GM18861 (cell line): ENCODE results near the gene PLEKHM2.
"Not testable (repeated sequence)": the region's sequence is repeated elsewhere in the genome, so short reads cannot be mapped to it uniquely, and the experiment has no call there.

Experiments
- ATAC-seq: cut with Tn5 transposase; IDR thresholded peaks from one replicate; pipeline ENCODE4 v1.9.1; 2021; ENCODE audit not compliant: unreplicated experiment

Gene PLEKHM2, protein sequence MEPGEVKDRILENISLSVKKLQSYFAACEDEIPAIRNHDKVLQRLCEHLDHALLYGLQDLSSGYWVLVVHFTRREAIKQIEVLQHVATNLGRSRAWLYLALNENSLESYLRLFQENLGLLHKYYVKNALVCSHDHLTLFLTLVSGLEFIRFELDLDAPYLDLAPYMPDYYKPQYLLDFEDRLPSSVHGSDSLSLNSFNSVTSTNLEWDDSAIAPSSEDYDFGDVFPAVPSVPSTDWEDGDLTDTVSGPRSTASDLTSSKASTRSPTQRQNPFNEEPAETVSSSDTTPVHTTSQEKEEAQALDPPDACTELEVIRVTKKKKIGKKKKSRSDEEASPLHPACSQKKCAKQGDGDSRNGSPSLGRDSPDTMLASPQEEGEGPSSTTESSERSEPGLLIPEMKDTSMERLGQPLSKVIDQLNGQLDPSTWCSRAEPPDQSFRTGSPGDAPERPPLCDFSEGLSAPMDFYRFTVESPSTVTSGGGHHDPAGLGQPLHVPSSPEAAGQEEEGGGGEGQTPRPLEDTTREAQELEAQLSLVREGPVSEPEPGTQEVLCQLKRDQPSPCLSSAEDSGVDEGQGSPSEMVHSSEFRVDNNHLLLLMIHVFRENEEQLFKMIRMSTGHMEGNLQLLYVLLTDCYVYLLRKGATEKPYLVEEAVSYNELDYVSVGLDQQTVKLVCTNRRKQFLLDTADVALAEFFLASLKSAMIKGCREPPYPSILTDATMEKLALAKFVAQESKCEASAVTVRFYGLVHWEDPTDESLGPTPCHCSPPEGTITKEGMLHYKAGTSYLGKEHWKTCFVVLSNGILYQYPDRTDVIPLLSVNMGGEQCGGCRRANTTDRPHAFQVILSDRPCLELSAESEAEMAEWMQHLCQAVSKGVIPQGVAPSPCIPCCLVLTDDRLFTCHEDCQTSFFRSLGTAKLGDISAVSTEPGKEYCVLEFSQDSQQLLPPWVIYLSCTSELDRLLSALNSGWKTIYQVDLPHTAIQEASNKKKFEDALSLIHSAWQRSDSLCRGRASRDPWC

DNA sequence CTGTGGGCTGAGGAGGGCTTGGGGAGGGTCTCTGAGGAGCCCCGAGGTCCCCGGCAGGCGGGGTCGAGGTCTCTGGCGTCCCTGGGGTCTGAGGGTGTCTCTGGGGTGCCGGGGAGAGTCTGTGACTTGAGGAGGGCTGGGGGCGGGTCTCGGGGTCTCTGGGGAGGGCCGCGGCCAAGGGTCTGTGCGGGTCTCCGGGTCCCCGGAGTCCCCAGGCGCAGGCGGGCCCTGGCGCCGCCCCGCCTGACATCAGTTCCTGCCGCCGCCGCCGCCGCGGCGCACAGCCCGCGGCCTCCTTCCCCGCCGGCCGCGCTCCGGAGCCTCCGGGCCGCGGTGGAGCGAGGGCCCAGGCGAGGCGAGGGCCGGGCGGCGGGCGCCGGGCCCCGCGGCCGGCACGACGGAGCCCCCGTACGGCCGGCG, at the start of gene PLEKHM2:
TSS of gene PLEKHM2 (plus strand) at position 279 of the 420 bp plus-strand sequence. CDS start 239 bp downstream, outside the sequence.
- ATAC-seq, result no peak

DNA sequence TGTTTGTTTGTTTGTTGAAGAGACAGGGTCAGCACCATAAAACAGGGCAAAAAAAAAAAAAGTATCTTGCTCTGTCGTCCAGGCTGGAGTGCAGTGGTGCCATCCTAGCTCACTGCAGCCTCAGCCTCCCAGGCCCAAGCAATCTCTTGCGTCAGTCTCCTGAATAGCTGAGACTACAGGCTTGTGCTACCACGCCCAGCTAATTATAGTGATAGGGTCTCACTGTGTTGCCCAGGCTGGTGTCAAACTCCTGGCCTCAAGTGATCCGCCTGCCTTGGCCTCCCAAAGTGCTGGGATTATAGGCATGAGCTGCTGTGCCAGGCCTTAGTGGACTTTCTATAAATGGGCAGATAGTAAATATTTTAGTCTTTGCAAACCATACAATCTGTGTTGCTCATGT, 47.7 kb upstream of the PLEKHM2 start:
- no peak for ATAC-seq

DNA sequence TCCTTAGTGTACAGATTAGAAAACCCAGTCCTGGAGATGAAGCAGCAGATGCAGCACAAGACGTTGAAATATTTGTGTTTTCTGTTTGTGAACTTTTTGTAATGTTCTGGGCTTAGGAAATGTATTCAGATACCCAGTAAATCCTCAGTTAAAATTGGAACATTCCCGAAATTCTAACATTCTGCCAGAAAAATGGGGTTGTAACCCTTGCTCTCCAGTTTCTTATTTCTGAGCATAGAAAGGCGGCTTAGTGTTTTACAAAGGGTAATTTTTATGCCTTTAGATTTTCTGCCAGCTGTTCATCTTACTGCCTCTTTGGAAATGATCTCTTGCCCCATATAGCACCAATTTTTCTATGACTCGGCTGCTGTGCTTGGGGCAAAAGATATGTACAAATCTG, 46.3 kb upstream of the PLEKHM2 start:
- no peak for ATAC-seq

DNA sequence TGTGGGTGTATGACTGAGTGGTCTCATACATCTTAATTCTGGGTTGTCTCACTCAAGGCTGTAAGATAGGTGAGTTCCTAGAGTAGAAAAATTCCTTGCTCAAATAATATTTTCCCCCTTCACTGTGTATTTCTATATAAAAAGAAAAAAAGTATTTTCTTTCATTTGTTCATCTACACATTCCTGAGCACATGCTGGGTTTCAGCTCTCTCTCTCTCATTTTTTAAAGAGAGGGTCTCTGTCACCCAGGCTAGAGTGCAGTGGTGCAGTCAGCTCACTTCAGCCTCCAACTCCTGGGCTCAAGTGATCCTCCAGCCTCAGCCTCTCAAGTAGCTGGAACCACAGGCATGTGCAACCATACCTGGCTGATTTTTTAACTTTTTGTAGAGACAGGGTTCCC, 44.9 kb upstream of the PLEKHM2 start:
- ATAC-seq, result no peak

DNA sequence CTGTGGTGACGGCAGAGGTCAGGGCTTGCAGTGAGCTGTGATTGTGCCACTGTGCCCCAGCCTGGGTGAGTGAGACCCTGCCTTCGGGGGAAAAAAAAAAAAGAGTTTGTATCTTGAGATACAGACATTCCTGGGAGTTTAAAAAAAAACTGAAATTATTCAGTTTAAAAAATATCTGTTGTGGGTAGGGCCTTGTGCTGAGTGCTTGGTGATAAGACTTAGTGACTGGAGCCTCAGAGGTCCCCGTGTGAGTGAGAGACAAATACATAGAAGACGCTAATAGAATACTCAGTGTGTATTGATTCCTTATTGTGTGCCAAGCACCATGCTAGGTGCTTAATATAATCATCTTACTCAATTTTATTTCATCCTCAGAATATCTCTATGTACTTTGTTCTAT, 44.2 kb upstream of the PLEKHM2 start:
- ATAC-seq, result no peak

DNA sequence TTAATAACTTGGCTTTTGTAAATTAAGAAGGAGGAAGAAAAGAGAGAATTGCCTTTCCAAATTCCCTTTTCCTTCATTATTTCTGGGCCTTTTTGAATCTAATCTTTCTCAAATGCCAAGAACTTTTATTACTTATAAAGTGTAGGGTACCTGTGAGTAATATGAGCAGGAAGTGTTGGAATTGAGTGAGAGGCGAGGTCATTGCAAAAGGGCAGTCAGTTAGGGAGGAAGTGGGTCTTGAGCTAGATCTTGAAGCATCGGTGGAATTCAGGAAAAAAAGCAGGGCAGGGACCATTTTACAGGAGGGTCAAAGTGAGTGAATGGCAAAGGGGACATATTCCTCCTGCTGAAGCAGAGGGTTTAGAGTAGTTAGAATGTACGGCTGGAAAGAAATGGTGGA, 43.5 kb upstream of the PLEKHM2 start:
- ATAC-seq, result no peak

DNA sequence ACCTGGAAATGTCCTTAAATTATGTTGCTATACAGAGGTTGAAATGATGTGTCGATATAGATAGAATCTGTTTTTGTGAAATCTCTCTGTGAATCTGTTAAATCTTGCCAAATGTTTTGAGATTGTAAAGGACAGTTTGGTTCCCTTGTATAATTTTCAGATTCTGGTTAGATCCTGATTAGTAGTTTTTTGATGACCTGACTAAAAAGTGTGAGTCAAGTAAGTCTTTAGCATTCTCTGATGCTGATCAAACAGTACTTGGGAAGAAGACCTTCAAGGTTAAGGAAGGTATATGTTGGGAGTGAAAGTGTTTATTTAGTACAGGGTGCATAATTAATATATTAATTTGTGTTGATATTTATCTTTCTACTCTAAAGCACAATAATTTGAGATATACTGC, 34.2 kb upstream of the PLEKHM2 start:
- no peak for ATAC-seq

DNA sequence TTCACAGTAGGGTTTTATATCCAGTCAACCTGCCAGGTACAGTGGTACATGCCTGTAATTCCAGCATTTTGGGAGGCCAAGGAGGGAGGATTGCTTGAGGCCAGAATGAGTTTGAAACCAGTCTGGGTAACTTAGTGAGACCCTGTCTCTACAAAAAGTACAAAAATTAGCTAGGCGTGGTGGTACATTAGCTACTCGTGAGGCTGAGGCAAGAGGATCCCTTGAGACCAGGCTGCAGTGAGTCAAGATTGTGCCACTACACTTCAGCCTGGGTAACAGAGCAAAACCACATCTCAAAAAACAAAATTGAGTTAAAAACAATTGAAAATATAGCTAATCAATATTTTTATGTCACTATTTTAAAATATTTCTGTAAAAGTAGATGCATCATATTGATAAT, 33.7 kb upstream of the PLEKHM2 start:
- ATAC-seq, result no peak

DNA sequence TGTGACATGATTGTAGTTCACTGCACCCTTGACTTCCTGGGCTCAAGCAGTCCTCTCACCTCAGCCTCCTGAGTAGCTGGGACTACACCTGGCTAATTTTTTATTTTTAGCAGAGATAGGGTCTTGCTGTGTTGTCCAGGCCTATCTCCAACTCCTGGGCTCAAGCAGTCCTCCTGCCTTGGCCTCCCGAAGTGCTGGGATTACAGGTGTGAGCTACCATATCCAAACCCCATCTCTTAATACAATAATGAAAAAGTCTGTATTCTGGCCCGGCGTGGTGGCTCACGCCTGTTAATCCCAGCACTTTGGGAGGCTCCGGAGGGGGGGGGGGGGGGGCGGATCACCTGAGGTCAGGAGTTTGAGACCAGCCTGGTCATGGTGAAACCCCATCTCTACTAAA, 32.0 kb upstream of the PLEKHM2 start:
- not testable (repeated sequence) for ATAC-seq

DNA sequence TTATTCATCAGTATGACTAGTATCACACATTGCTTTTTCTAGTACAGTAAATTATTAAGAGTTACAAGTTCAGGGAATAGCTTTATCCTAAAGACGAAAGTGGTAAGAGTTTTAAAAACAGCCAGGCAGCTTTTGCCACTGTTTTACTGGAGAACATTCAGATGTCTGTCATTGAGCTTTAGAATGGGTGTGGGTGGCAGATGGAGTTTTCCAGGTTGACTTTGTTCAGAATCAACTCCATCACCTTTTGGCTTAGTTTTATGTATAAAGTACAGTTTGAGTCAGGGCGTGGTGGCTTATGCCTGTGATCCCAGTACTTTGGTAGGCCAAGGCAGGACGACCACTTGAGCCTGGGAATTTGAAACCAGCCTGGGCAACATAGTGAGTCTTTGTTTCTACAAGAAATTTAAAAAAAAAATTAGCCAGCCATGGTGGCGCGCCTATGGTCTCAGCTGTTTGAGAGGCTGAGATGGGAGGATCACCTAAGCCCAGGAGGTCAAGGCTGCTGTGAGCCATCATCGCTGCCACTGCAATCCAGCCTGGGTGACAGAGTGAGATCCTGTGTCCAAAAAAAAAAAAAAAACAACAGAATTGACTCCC, 29.9 kb upstream of the PLEKHM2 start:
- ATAC-seq, result no peak

DNA sequence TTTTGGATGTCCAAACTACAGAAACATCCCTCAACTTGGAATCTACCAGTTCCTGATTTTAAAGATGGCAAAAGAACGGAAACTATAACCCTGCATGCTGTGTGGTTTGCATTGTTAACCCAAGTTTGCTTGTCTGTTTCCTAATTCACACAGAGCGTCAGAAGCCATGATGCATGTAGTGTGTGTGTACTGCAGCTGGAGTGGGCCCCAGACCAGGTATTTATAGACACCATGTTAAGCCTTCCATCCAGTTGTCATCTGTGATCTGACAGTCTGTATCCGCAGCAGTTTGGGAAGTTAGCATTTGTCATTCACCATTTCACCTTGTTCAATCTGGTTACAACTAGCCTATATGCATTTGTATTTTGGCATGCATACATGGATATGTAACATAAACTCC, 27.7 kb upstream of the PLEKHM2 start:
- no peak for ATAC-seq

DNA sequence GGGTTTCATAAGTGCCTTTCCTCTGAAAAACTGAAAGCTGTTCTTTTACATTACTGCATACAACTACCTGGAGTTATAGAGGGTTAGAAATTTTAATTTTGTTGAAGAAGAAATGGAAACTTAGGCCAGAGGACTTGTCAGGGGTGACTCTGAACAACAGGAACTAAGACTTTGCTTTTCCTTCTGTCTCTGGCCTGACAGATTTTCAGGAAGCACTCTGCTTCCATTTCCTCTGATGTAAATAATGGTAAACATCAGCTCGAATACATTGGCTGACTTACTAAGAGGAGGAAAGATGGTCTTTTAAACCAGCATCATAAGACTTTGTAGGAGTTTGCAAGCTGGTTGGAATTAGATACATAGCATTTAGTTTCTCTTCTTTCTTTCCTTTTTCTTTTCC, 27.1 kb upstream of the PLEKHM2 start:
- no peak for ATAC-seq

DNA sequence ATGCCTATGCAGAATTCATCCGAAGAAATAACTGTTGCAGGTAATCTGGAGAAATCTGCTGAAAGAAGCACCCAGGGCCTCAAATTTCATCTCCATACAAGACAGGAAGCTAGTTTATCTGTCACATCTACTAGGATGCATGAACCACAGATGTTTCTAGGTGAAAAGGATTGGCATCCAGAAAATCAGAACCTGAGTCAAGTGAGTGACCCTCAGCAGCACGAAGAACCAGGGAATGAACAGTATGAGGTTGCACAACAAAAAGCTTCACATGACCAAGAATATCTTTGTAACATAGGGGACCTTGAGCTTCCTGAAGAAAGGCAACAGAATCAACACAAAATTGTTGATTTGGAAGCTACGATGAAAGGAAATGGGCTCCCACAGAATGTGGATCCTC, 24.0 kb upstream of the PLEKHM2 start:
- ATAC-seq, result no peak

DNA sequence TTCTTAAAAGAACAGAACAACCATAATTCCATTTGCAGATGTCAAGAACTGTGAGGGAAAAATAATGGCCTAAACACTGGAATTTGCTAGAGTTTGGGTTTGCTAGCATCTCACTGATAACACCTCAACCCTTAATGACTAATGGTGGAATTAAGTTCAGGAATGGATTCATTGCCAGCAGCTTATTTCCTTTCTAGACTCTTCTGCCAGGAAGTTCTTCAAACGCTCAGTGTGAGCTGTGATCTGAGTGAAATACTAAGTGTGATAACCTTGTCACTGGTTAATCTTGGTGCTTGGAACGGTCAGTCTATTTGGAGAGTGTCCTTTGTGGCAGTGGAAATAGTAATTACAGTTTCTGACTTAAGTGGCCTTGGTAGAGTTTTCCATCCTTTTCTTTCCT, 21.6 kb upstream of the PLEKHM2 start:
- no peak for ATAC-seq

DNA sequence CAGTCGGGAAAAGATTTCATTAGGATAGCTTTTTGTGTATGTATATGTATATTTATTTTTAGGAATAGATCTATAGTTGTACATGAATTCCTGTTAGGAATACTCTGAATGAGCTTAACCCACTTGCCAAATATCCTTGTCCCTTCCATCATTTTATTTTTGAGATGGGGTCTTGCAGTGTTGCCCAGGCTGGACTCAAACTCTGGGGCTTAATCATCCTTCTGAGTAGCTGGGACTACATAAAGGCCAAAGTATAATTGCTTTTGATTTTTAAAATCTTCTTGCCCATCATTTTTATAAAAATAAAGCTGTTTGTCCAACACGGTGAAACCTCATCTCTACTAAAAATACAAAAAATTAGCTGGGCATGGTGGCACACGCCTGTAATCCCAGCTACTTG, 20.2 kb upstream of the PLEKHM2 start:
- ATAC-seq, result no peak

DNA sequence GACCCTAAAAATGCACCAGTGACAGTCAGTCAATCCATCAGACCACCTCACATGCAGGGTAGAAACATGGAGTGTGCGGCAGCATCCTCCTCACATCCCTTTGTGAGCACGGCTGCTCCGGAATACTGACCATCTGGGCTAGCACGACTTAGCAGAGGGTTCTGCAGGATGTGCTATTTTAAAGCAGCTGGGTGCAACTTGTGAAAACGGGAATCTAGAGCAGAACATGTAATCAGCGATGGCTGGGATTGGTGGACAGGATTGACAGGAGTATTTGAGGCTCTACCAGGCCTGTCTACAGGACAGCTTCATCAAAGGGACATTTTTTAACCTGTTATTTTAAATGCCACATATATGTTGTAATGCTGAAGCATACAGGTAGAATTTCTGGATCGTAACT, 16.8 kb upstream of the PLEKHM2 start:
- no peak for ATAC-seq

DNA sequence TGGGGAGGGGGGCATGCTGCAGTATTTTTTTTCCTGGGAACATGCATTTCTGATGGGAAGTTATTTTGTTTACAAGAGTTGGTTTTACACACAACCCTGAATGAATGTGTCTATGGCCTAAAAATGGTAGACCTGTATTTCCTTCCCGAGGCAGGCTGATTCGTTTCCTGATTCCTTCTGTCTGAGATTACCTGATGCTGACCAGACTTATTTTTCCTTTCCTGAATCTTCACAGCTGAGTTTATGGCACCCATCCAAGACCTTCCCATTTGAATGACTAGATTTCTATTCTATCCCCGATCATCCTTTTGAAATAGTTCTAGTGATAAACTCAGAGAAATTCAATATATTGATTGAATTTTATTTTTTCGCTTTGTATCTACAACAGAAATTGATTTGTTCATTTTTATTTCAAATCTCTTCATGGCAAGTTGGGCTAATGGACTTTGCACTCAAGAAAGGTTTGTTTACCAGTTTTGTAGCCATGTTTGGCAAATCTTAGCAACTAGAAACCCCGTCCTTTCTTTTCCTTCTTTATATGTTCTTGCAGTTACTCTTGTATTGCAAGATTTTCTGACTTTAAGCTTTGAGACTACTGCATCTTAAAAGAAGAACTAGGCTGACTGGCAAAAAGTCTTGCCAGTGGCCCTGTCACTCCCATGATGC, 15.9 kb upstream of the PLEKHM2 start:
- ATAC-seq, result no peak

DNA sequence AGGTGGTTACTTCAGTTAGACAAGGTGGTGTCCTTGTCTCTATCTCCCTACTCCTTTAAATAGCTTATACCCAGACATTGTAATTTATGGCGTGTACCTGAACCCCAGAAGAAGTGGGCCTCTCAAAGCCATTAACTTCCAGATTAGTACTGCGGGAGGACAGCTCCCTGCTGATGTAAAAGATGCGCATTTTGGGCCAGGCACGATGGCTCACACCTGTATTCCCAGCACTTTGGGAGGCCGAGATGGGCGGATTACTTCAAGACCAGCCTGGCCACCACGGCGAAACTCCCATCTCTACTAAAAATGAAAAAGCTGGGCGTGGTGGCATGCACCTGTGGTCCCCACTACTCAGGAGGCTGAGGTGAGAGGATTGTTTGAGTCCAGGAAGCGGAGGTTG, 15.0 kb upstream of the PLEKHM2 start:
- ATAC-seq, result no peak

DNA sequence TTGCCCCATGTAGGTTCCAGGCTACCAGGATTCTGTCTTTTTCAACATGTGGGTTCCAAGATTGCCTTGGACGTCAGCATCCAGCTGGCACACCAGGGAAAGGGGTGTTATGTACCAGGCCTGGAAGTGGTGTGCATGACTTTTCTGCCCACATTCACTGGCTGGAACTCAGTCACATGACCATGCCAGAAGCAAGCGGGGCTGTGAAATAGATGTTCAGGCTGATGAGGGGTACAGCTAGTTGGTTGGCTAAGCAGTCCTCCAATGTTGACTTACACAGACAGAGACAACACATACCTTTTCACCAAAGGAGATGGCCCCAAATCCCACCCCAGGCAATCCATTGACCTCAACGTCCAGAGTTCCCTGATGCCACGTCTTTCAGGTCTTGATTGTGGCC, 14.3 kb upstream of the PLEKHM2 start:
- ATAC-seq, result no peak

DNA sequence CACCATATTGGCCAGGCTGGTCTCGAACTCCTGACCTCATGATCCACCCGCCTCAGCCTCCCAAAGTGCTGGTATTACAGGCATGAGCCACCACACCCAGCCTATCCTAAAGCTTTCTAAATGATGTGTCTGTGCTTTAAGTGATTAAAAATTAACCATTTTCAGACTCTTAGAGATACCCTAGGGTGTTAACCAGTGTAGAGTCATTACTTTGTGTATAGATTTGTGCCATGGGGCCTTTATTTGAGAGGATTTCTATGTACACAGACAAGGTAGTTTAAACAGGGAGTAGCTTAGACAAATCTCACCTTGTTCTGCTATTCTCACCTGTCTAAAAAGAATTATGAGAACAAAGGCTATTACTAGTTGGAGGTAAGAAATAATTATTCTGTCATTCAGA, 12.7 kb upstream of the PLEKHM2 start:
- ATAC-seq, result no peak
